ENCODE results near the gene HEPH.

- no peak for TF ChIP-seq CTCF (IDR thresholded peaks at IDR 0.05)
- TF ChIP-seq POLR2A (IDR thresholded peaks at IDR 0.05) = no peak
- no peak for TF ChIP-seq POLR2AphosphoS5 (IDR thresholded peaks at IDR 0.05)
Measured at GRCh38 chrX:66176134-66176533, 12.1 kb downstream of the HEPH start.
